GM19455 (cell line): ENCODE measurements around the gene FBXL17.

Source experiments
- ATAC-seq: cut with Tn5 transposase; IDR thresholded peaks from one replicate; pipeline ENCODE4 v1.9.1; 2021; ENCODE audit not compliant: unreplicated experiment

Gene FBXL17

GRCh38 chr5:107869438-107870115 is 512.3 kb downstream of the FBXL17 start:
- no peak for ATAC-seq

GRCh38 chr5:107868650-107869409 is 513.1 kb downstream of the FBXL17 start:
- no peak for ATAC-seq

- ATAC-seq: no peak
Observed at GRCh38 chr5:107867266-107867665, 514.6 kb downstream of the FBXL17 start.

GRCh38 chr5:107864793-107865192 is 517.1 kb downstream of the FBXL17 start:
- ATAC-seq: no peak

- ATAC-seq: no peak
Observed at GRCh38 chr5:107863125-107863524, 518.8 kb downstream of the FBXL17 start.

GRCh38 chr5:107861565-107861964 is 520.3 kb downstream of the FBXL17 start:
- no peak for ATAC-seq

GRCh38 chr5:107860044-107860443 is 521.9 kb downstream of the FBXL17 start:
- no peak for ATAC-seq

- ATAC-seq: no peak
Observed at GRCh38 chr5:107858788-107859187, 523.1 kb downstream of the FBXL17 start.

- no peak for ATAC-seq
Observed at GRCh38 chr5:107858324-107858723, 523.6 kb downstream of the FBXL17 start.

- ATAC-seq: no peak
Observed at GRCh38 chr5:107857785-107858184, 524.1 kb downstream of the FBXL17 start.

- no peak for ATAC-seq
Observed at GRCh38 chr5:107855171-107855570, 526.7 kb downstream of the FBXL17 start.

GRCh38 chr5:107853696-107854095 is 528.2 kb downstream of the FBXL17 start:
- no peak for ATAC-seq

- ATAC-seq: no peak
Observed at GRCh38 chr5:107853031-107853430, 528.9 kb downstream of the FBXL17 start.

GRCh38 chr5:107849118-107849517 is 532.8 kb downstream of the FBXL17 start:
- no peak for ATAC-seq

GRCh38 chr5:107840592-107840991 is 541.3 kb downstream of the FBXL17 start:
- no peak for ATAC-seq

- ATAC-seq: no peak
Observed at GRCh38 chr5:107840161-107840560, 541.7 kb downstream of the FBXL17 start.

GRCh38 chr5:107835096-107835495 is 546.8 kb downstream of the FBXL17 start:
- no peak for ATAC-seq

GRCh38 chr5:107832746-107833145 is 549.2 kb downstream of the FBXL17 start:
- no peak for ATAC-seq

GRCh38 chr5:107831612-107832395 is 550.1 kb downstream of the FBXL17 start:
- no peak for ATAC-seq

- ATAC-seq: no peak
Observed at GRCh38 chr5:107830750-107831149, 551.1 kb downstream of the FBXL17 start.

- ATAC-seq: no peak
Observed at GRCh38 chr5:107826311-107827000, 555.4 kb downstream of the FBXL17 start.
